RWPE1 (cell line): Measurements from ENCODE around the gene LRRC74A.
A peak's percentile ranks its signal among the peaks of the same experiment; 100 is the strongest.

ENCODE experiments used
- CTCF ChIA-PET: fragments of 350-600 bp; sonication (Branson Sonifier 250); formaldehyde crosslinking; extraction: SDS; loops from one replicate; lab custom pipeline; 2021; lab: Yijun Ruan, JAX
- POLR2A ChIA-PET: fragments of 400-600 bp; formaldehyde crosslinking; extraction: SDS; loops from one replicate; lab custom pipeline; 2020; ENCODE audit warnings: antibody characterized with exemption; ENCODE audit not compliant: low non-redundant PET; lab: Yijun Ruan, JAX
- DNase-seq: peaks from one replicate; pipeline ENCODE4 v3.0.0; 2012; ENCODE audit warnings: low spot score
- H3K27ac ChIP-seq: fragments of 450-650 bp; 2 replicates; pipeline ENCODE4 v1.5.1; 2017
- CTCF ChIP-seq: fragments of 450-650 bp; conservative IDR thresholded peaks from 2 replicates; pipeline ENCODE4 v1.5.1; 2017; ENCODE audit warnings: low read depth, mild to moderate bottlenecking

The LRRC74A gene

DNA sequence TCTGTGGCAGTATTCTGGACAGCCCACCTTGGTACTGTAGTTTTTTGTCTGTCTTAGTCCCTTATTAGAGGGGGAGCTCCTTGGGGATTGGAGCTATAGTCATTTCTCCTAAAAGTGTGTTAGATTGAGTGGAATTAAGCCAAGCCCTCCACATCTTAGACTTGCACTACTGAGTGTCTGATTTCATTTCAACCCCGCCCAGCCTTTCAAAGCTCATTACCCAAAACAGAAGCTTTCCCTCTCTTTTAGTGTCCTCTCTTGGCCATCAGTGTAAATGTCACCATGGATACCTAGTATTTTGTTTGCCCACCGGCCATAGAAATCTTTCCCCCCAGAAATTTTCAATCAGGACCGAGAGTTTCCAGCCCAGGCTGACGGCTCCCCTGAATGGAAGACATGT is 74.5 kb downstream of the LRRC74A start:
- DNase-seq: no peak
- ChIA-PET POLR2A (no interaction called here), CTCF (interaction anchor here (0.7 to 1.2 kb wide), 2 partner anchors 12 to 223 kb away, joined by 3 read pairs; no protein-coding TSS in a partner anchor)
- peak overlapping the region; percentile 44; the same call in 1 of the 2 replicates for H3K27ac ChIP-seq
- TF ChIP-seq CTCF: no peak

GRCh38 chr14:76901171-76902055 is 75.2 kb downstream of the LRRC74A start:
- CTCF ChIA-PET: no interaction called here
- peak overlapping the region; percentile 44 for H3K27ac ChIP-seq
- POLR2A ChIA-PET: no interaction called here
- no peak for TF ChIP-seq CTCF
- DNase-seq: no peak

DNA sequence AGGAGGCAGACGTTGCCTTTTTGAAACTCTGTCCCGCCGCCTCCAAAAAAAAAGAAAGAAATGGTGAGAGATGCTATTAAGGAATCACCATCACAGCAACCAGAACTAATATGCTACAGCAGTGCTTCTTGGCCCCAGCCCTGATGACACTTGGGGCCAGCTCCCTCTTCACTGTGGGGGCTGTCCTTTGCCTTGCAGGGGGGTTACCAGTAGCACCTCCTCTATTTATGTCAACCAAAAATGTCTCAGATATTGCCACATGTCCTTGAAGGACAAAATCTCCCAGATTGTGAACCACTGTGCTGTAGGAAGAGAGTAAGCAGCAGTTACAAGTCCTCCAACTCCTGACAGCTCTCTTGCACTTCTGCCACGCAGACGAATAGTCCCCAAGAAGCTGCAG is 76.4 kb downstream of the LRRC74A start:
- ChIA-PET POLR2A (no interaction called here), CTCF (no interaction called here)
- no peak for DNase-seq
- TF ChIP-seq CTCF: no peak
- H3K27ac ChIP-seq: peak overlapping the region; percentile 44; the same call in 1 of the 2 replicates

GRCh38 chr14:76904100-76904739 is 78.0 kb downstream of the LRRC74A start:
- TF ChIP-seq CTCF: no peak
- H3K27ac ChIP-seq: peak overlapping the region; percentile 82
- POLR2A ChIA-PET: no interaction called here
- no peak for DNase-seq
- CTCF ChIA-PET: interaction anchor here (1.4 to 1.7 kb wide), 4 partner anchors 9 to 166 kb away, joined by 5 to 9 read pairs (median 6); no protein-coding TSS in a partner anchor

DNA sequence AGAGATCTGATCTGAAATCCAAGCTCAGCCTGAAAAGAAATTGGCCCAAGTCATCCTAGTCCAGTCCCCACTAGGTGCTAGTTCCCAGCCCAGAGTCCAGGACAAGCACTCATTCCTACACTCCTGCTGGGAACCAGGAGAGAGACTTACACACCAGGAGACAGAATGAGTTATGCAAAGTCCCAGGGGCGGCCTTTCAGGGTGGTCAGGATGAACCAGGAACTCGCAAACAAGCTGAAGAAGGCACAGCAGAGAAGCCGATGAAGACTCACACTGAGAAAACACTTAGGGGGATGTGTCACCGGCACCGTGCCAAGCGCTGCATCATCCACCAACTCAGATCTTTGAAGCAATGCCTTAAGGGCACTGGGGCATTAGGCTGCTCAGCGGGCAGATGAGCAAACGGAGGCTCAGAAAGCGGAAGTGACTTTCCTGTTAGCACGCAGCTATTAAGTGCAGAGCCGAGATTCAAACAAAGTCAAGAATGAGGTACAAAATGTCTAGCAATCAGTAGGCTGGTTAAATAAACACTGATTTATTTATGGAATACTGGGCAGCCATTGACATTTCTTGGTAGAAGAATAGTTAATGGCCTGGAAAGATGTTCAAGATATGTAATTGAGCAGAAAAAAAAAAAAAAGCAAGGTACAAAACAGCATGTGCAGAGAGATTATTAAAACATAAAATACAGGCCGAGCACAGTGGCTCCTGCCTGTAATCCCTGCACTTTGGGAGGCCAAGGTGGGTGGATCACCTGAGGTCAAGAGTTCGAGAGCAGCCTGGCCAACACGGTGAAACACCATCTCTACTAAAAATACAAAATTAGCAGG is 78.7 kb downstream of the LRRC74A start:
- peak; percentile 96 for DNase-seq
- peak overlapping the region; percentile 82 for H3K27ac ChIP-seq
- POLR2A ChIA-PET: no interaction called here
- no peak for TF ChIP-seq CTCF
- CTCF ChIA-PET: interaction anchor here (1.4 to 1.7 kb wide), 4 partner anchors 8 to 166 kb away, joined by 5 to 9 read pairs (median 6); no protein-coding TSS in a partner anchor

DNA sequence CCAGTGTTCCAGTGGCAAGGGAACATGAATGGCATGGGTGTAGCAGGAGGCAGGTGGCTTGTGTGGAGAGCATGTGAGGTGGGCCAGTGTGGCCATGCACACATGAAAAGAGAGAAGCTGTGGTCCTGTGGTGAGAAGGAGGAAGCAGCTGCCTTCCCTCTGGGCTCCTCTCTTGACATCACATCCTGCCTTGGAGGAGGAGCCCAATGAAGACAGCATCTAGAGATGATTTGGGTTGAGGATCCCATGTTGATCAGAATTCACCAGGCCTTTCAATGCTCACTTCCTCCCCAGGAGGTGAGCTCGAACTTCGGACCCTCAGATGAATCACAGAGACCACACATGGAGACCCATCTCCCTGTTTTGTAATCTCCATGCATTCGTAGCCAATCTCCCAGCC is 82.6 kb downstream of the LRRC74A start:
- no peak for TF ChIP-seq CTCF
- no peak overlapping the region for H3K27ac ChIP-seq
- CTCF ChIA-PET: interaction anchor here (0.6 kb wide), 2 partner anchors 35 to 63 kb away, joined by 3 to 4 read pairs; no protein-coding TSS in a partner anchor
- POLR2A ChIA-PET: no interaction called here
- DNase-seq: no peak
